Epithelial cell of proximal tubule (primary cell): ENCODE measurements around the gene COLGALT1. TPM values are rescaled to one million over a fixed set of nuclear protein-coding genes. Genes with fewer than 3 reads are reported as not detected.

Experiments
- DNase-seq: peaks from one replicate; pipeline ENCODE4 v3.0.0-alpha.2; 2011; ENCODE audit warnings: low read depth
- H3K4me3 ChIP-seq: 2 replicates; pipeline ENCODE4 v1.5.1; 2011; ENCODE audit warnings: low read depth, mild to moderate bottlenecking, low read length
- total RNA-seq: library from RNA; depleted of rRNA; stranded (reverse); fragments of >200 nt; gene quantifications from 2 replicates; pipeline ENCODE4 v1.2.3, GENCODE V29; 2015
- TF ChIP-seq, protein P1 (sequence below): conservative IDR thresholded peaks from 2 replicates; pipeline ENCODE4 v1.5.1; 2012; ENCODE audit warnings: low read depth, mild to moderate bottlenecking, low read length

The COLGALT1 gene
- total RNA-seq, 1 donor from 2014 or later: 83.6 TPM

- TF ChIP-seq, protein P1, sequence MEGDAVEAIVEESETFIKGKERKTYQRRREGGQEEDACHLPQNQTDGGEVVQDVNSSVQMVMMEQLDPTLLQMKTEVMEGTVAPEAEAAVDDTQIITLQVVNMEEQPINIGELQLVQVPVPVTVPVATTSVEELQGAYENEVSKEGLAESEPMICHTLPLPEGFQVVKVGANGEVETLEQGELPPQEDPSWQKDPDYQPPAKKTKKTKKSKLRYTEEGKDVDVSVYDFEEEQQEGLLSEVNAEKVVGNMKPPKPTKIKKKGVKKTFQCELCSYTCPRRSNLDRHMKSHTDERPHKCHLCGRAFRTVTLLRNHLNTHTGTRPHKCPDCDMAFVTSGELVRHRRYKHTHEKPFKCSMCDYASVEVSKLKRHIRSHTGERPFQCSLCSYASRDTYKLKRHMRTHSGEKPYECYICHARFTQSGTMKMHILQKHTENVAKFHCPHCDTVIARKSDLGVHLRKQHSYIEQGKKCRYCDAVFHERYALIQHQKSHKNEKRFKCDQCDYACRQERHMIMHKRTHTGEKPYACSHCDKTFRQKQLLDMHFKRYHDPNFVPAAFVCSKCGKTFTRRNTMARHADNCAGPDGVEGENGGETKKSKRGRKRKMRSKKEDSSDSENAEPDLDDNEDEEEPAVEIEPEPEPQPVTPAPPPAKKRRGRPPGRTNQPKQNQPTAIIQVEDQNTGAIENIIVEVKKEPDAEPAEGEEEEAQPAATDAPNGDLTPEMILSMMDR: no peak
- no peak for DNase-seq
These were observed 15.3 kb downstream of the COLGALT1 start for GRCh38 chr19:17570791-17571190.

GRCh38 chr19:17572638-17573037 lies 17.2 kb downstream of the COLGALT1 start:
- DNase-seq: no peak
- TF ChIP-seq, protein P1: no peak
- no peak overlapping the region for H3K4me3 ChIP-seq

More at GRCh38 chr19:17570791-17571190, 15.3 kb downstream of the COLGALT1 start:
- H3K4me3 ChIP-seq: no peak overlapping the region

- TF ChIP-seq, protein P1: no peak
- H3K4me3 ChIP-seq: no peak overlapping the region
- DNase-seq: no peak
These were observed 20.7 kb downstream of the COLGALT1 start for GRCh38 chr19:17575871-17576757.

DNA sequence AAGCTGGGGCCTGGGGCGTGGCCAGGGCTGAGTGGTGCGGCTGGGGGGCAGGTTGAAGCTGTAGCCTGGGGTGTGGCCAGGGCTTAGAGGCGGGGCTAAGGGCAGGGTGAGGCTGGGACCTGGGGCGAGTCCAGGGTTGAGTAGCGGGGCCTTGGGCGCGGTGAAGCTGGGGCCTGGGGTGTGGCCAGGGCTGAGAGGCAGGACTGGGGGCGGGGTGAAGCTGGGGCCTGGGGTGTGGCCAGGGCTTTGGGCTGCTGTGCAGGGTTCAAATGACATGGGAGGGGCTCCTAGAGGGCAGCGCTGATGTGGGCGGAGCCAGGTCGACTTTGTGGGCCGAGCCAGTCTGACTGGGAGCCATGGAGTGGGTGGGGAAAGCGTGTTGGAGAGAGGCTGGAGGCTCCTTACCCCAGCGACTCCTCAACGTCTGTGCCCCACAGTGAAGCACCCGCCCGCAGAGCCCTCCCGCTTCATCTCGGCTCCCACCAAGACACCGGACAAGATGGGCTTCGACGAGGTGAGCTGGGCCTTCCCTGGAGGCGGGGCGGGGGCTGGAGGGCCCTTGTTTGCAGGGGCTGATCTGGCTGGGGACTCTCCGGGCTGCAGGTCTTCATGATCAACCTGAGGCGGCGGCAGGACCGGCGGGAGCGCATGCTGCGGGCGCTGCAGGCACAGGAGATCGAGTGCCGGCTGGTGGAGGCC lies 21.5 kb downstream of the COLGALT1 start:
- no peak overlapping the region for H3K4me3 ChIP-seq
- no peak for DNase-seq
- TF ChIP-seq, protein P1: no peak

DNA sequence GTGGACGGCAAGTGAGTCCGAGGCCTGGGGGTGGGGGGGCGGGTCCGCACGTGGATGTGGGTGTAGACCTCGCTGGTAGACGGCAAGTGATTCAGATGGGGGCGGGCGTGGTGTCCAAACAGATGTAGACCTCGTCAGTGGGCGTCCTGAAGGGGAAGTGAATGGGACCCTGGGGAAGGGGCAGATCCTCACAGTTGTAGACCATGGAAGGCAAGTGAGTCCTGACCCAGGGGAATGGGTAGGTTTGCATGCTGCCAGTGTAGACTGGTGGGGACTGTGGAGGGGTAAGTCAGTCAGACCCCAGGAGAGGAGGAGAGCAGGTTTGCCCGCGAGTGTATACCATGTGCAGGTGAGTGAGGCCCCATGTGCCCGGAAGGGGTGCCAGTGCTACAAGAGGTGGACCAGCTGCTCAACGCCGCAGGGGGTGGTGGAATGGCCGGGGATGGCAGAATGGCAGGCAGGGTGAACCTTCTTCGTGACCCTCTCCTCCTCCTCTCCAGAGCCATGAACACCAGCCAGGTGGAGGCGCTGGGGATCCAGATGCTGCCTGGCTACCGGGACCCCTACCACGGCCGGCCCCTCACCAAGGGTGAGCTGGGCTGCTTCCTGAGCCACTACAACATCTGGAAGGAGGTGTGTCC lies 22.1 kb downstream of the COLGALT1 start:
- DNase-seq: no peak
- TF ChIP-seq, protein P1: no peak
- no peak overlapping the region for H3K4me3 ChIP-seq

- no peak overlapping the region for H3K4me3 ChIP-seq
- TF ChIP-seq, protein P1: no peak
- no peak for DNase-seq
These were observed 24.3 kb downstream of the COLGALT1 start for GRCh38 chr19:17579661-17580244.
